Brain pericyte (primary cell): Measurements from ENCODE around the gene CXXC5.

Experiments
- DNase-seq: peaks from one replicate; pipeline ENCODE4 v3.0.0-alpha.2; 2012; ENCODE audit warnings: low read depth, low spot score

The CXXC5 gene

DNA sequence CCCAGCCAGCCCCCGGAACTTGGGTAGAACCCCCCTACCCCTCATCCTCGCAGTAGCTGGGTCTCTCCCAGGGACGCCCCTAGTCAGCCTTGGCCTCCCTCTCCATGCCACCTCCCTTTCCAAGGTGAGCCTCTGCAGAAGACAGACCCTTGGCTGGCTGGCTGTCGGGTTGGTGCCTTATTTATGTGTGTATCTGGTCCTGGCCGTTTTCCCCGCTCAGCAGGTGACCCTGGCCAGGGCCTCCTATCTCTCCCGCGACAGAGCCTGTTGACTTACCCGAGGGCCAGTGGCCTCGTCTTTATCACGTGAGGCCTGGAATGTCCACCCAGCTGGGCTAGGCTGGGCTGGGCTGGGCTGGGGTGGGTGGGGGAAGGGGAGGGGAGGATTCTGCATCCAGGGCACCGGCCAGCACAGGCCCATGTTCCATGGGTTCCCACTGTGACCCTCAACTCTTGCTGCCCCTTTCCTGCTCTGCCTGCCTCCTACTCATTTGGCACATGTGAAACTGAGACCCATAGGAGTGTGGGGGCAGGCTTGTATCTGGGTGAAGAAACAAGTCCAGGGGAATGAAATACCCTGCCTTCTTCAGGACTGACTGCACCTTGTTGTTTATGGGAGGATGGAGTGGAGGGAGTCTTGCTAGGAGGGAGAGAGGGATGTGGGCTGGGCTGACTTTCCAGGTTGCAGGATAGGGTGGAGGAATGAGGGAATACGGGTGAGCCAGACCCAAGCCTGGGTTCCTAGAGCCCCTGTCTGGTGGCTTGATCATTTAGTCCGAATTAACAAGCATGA is 3.1 kb downstream of the CXXC5 start:
- DNase-seq: no peak

DNA sequence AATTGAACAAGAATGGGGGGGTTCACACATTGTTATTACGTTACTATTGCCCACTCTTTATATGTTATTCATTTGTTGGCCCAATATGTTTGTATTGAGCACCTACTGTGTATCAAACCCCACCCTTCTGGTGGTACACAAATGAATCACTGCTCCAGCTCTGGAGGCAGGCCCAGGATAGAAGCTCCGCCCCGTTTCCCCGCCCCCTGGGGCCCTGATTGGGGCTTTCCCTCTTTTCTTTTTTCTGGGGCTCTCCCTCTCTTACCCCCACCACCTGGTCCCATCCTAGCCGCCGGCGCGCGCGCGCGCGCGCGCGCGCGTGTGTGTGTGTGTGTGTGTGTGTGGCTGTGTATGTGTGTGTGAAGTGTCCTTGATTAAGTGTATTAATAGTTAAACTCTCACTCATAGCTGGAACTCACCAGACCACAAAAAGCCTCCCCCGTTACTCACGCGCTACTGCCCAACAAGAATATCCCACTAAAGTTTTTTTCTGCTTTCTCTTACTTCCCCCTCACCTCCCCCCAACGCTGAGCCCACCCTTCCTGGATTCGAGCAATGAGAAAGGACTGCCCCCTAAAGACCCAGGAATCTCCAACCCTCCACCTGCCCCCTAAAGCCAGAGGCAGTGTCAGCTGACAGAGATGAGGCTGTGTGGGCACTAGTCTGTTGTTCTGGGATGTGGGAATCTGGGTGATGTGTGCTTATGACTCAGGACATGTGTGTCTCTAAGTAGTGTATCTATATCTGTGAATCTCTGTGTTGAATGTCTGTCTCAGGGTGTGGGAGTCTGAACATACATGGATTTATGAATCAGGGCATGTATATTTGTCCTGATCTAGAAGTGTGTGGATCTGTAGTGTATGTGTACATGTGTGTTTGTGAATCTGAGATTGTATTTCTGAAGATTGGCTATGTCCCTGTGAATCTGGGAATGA is 4.0 kb downstream of the CXXC5 start:
- no peak for DNase-seq

DNA sequence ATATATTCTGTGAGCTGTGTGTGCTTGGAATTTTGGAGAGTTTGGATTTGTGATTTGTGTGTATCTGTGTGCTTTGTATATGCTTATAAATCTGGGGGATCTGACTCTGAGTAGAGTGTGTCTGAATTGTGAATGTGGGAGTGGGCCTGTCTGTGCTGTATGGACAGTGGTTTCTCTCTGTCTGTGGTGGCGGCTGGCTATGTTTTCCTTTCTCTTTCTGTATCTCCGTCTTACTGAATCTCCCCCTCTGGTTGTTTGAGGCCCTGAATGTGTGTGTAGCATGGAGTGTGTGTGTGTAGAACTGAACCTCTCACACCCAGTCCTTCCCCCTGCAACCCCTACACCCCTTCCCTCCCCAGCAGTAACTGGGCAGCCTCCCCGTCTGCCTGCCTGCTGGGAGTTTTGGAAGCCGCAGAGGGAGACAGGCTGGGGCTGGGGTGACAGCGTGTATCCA is 4.7 kb downstream of the CXXC5 start:
- DNase-seq: no peak

DNA sequence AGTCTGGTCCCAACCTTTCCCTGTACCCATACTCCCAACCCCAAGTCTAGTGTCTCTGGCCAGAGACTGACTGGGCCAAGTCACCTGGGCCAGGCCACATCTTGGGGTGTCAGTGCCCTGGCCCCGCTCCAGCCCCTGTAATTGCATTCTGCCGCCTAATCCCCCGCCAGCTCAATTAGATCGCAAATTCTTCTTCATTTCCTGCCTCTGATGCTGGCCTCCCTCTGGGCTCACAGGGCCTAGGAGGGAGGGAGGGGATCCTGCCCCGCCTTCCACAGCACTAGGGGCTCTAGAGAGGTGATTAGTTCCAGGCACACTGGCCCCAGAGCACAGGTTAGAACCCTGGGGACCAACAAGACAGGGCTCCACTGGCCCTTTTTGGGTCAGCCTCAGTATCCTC is 5.5 kb downstream of the CXXC5 start:
- DNase-seq: no peak

DNA sequence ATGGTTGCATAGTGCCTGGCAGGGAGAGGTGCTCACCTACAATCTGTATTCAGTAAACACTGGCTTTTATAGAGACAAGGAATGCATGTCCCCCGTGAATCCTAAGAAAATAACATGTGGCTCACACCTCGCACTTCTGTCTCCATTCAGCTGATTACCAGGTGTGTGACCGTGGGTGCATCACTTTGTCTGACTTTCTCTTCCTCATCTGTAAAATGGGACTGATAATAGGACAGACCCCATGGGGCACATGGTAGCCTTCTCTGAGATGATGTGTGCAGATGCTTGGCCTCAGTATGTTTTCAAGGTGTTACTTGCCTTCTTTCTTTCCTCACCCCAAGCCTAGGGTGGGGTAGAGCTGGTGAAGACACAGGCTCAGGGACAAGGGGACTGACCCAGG is 6.3 kb downstream of the CXXC5 start:
- DNase-seq: no peak

DNA sequence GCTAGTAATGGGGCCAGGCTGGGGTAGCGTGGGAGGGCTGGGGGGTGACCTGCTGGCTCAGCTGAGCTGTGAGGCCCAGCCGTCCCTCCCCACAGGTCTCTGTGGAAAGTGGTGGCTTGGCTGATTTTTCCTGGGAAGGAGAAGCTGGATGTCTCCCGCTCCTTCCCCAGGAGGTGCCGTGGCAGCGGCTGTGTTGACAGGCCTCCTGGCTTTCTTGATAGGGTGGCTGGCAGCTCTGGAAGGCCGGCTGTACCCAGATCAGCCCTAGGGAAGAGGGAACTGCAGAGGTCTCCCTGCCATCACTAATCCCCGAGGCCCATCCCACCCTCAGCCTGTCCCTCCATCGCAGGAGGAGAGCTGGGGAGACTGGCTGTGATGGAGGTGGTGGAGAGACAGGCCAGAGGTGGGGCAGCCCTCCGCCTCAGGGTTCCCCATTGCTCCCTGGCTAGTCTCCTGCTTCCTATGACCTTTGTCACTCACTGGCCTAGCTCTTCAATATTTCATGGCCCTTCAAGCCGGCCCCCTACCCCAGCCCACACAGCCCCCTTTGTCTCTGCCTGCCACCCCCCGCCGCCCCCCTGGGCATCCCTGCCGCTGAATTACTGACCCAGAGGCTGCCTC is 6.8 kb downstream of the CXXC5 start:
- no peak for DNase-seq

DNA sequence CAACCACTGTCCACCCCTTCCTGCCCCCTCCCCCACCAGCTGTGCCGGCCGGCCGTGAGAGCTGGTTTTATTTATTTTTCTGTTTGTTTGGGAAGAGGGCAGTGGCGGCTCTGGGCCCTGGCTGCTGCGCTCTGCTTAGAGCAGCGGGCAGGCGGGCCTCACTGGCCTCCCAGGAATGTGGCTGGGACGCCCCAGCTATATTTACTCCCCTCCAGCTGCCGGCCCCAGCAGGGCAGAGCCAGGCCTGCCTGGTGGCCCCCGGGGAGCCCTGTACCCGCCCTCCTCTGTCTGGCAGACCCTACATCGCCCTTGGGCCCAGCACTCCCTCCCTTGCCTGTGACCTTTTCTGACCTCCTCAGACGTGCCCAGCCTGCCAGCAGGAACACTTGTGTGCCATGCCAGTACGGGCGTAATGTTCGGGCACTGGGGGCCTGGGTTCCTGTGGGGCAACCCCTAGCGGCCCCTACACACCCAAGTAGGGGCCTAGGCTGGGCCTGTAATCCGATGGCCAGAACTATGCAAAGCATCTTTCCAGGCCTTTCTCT is 7.7 kb downstream of the CXXC5 start:
- no peak for DNase-seq

DNA sequence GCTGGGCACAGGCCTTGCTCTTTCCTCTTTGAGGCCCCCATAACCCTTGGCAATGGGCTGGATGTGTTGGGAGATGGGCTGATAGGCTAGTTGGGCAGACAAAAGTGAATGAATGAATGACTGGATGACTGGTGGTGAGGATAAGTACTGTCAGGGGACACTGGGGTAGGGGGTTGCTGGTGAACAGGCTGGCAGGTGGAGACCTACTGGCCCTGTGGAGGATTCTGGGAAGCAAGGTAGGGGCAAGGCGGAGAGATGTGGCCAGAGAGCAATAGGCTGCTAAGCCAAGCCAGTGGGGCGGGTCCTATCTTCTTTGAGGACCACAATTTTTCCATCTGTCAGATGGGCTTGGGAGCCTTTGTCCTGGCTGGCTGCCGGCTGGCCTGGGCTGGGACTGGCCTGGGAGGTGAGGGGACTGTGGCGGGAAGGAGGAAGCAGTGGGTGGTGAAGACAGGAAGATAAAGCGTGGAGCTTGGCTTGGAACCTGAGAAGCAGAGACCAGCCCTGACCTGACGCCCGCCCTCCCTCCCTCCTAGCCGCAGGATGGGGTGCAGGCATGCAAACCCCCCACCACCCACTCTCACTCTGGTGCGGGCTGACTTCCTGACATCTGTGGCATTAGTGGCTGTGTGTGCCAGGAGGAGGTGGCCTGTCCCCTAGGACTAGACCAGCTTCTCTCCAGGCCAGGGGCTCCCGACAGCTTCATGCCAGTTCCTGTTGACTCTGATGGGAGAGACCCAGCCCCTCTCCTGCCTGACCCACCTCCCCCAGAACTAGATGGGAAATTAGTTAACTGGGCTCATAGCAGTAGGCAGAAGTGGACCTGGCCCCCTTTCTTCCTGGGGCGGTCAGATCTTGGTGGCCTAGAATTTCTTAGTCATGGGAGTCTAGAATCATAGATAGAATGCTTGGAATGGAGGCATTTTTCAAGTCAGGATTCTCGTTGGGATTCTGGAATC is 9.5 kb downstream of the CXXC5 start:
- DNase-seq: no peak

DNA sequence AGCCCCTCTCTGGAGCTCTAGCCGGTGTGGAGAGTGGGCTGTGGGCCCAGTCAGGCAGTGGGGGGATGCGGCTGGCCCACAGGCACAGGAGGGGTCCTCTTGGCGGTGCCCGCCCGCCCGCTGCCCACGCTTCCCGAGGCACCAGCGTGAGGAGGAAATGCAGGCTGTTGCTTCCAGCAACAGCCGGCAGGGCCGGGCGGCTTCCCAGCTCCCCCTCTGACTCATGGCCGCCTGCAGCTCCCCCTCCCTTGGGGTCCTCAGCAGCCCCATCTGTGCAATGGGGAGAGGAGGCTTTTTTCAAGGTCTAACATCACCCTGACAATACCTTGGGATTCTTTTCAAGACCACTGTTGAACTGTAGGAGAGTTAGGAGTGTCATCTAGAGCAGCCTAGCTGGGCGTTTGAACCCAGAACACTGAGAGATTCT is 10.4 kb downstream of the CXXC5 start:
- DNase-seq: no peak

DNA sequence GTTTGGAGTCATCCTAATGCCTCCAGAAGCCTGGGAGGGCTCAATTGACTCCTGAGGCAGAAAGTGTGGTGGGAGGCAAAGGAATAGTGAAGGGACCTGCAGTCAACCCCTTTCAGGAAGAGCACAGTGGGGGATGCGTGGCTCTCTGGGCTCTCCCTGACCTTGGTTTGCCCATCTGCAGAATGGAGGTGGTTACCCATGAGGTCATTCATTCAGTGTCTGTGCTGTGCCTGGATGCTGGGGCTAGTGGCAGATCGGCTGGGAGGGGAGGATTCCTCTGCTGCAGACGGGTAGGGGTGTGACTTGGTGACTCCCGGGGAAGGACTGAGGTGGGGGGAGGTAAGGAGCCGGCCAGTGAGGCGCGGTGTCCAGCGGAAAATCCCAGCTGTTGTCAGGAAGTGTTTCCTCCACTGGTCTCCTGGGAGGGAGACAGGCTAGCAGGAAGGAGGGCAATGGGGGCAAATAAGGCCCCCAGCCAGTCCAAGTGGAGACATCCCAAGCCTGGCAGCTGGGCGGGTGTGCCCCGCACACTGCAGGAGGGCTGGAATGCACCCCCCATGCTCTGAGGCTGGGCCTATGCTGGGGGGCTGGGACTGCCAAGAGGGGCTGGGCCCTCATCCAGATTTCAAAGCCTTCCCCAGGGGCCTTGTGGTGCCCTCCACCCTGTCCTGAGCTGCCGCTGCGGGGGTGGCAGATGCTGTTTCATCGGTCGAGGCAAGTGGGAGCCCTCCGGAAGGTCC is 10.9 kb downstream of the CXXC5 start:
- no peak for DNase-seq

DNA sequence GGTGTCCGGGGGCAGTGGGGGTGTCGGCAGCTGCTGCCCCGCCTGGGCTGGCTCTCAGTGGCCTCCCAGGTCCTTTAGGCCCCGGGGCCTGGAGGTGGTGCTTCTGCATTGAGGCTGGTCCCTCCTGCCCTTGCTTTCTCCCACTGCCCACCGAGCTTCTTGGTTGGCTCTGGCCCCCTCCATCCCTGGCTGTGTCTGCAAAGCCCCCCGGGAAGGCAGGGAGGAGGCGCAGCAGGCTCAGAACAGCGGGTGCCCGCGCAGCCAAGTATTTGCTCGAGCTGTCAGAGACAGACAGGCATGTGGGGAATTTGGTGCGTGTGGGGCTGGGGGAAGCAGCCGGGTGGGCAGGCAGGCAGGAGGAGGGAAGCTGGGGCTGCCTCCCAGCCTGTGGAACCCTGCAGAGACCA is 11.5 kb downstream of the CXXC5 start:
- DNase-seq: no peak

DNA sequence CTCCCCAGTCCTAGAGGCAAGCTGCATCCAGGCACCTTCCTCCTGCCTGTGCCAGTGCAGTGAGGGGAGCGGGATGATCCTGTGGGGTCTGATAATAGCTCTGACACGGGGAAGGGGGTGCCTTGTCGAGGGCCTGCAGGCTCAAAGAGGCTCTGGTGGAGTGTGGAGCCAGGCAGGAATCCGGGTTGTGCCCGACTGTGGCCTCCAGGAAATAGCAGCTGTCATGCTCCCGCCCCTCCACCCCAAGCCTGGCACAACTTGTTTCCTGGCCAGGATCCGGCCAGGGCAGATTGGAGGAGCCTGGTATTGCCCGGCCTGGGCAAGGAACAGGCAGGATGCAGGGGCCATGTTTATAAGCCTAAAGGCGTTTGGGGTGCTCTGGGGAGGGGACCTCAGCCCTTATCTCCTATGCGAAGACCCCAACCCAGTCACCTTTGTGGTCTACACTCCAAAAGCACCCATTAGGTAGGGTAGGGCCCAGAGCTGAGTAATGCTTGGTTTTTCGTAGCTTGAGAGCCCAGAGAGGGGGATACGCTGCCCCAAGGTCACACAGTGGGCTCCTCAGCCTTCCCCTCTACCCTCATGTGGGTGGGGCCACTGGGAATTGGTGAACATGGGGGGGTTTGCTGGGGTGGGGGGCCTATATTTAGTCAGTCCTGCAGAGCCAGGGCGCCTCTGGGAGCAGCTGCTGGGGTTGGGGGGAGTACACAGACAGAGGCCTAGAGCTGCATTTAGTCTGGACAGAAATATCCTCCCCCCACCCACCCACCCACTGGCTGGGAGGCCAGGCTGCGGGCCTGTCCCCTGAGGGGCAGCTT is 12.2 kb downstream of the CXXC5 start:
- DNase-seq: no peak

DNA sequence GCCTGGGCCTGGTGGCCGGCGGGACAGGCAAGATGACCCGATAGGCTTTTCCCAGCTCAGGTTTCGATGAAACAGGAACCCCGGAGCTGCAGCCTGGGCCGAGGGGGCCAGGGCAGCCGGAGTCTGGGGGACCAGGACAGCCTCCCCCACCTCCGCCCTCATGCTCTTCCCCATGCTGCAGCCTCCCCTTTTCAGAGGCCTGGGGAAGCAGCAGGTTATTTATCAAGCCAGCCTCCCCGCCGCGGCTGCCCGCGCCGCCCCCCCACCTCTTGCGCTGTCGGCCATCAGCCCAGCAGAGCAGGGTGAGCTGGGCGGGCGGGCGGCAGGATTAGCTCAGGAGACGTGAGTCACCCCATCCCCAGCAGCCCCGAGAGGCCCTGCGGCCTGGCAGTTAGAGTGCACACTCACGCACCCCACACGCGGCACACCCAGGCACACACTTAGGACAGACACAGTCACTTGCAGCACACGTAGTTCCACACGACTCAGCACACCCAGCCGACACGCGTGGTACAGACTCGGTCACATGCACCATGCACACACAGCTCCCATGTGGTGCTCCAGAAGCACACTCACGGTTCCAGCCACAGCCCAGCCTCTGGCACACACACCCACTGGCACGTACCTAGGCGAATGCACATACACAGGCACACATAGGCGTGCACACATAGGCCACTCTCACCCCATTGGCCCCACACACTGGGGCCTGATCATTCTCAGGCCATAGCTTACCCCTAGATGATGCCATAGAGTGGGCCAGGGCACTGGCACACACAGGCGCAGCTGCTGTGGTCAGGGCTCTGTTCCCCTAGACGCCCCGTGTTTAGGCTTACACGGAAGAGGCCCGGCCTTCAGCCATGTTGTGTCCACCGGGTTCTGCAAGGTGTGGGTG is 13.0 kb downstream of the CXXC5 start:
- peak; percentile 74 for DNase-seq

DNA sequence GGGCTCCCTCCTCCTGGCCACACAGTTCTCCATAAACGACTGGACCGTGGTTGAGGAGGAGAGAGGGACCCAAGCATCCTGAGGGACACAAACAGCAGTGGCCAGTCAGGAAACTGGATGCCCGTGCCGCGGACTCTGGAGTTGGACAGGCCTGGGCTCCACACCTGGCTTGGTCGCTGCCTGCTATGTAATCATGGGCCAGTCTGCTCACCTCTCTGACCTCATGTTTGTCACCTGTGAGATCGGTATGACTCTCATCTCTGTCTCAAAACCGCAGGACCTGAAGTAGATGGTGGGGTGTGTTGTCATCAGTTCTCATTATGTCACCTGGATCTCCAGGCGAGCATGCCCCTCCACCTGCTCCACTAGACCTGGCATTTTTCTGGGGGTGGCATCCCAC is 14.5 kb downstream of the CXXC5 start:
- no peak for DNase-seq

DNA sequence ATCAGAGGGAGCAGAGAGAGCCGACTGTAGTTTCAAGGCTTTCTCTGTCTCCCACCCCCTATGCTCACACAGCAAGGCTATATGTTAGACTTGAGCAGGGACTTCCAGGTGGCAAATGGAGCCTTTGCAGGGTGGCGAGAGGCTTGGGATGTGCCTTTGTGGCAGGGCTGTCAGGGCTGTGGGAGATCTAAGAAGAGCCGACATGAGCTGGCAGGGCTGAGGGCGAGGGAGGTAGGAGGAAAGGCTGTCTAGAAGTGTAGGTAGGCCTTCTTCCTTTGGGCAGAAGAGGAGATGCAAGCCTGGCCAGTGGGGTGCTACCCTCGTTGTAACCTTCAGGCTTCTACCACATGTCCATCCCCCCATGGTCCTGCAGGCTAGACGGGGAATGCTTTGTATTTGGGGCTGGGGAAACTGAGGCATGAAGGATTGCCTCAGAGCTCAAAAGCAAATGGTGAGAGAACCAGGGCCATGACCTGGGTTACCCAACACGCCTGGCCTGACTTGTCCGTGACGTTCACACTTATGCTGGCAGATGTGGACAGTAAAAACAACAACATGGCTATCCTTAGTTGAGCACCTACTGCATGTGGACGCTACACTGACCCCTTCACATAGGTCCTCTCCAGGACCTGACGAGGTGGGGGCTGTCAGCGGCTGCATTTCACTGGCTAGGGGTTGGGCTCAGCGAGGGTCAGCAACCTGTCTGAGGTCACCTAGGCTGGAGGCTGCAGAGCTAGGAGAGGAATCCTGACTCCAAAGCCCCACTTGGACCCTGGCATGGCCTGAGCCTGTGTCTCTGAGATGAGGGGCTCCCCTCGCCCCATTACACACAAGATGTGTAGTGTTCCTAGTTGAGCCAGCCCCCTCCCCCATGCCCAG is 15.3 kb downstream of the CXXC5 start:
- no peak for DNase-seq

DNA sequence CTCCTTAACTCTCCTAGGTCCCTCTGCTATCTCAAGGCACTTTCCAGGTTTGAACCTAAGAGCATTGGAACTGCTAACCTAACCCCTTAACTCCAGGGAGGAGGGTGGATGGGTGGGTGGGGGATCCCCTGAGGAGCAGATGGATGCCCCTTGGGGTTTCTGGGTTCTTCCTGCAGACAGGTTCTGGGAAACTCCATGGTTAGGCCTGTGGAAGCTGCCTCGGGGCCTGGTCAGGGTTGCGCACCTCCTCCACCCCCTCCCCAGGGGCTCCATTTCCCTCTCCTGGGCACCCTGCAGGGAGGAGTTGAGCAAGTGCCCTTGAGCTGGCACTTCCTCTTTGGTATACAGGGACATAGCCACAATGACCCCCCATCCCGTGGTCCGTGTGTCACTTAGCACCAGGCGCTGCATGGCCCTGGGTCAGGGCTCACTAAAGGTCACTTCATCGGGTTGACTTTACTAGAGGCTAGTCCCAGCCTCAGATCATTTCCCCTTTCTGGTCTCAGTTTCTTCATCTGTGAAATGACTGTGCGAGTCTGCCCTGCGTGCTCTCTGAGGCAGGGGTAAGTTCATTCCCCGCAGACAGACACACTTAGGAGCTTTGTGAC is 16.0 kb downstream of the CXXC5 start:
- no peak for DNase-seq
